ENCODE measurements around the gene MMP28. TPM values are rescaled to one million over a fixed set of nuclear protein-coding genes. Genes with fewer than 3 reads are reported as not detected.

Gene MMP28
- total and polyA plus RNA-seq, 5 donors = 4.6 to 9.2 (median 5.7) TPM

DNA sequence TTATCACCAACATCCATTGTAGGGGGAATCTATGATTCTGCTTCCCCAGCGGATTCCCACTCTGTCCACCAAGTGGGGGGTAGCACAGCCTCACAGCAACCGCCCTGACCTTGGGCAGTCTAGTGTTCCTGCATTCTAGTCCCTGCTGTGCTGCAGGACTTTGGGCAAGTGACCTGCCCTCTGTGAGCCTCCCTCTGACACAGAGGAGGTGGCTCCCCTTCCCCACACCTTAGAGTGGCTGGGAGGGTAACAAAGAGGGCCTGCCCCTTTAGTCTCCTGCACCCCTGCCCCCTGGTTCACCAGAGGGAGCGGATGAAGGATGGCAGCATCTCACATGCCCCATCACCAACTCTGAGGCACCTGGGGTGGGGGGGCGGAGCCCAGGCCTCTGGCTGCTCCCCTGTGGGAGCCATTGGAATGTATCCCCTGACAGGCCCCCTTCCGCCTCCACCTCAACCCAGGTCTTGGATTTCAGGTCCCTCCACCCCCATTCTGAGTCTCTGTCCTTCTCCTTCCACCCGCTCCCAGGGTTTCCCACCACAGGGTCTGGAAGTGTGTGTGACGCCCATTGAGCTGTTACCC is 52.5 kb downstream of the MMP28 start:
- Histone ChIP-seq H3K9me3 (ENCODE audit: control insufficient read depth, low read length) (no peaks in the 10 kb centered on the region), H3K27ac (ENCODE audit: low read length) (no peak overlapping the region), H3K27me3 (ENCODE audit: control insufficient read depth, insufficient read depth) (no peaks in the 10 kb centered on the region), H3K4me3 (ENCODE audit: low read length) (no peak overlapping the region), H3K4me1 (ENCODE audit: control insufficient read depth, insufficient read depth, low read length) (no peaks in the 10 kb centered on the region)
- intact Hi-C loops (cut with DNase I) = loop anchor here in 2 of 4 donors (10.0 kb wide), 2 partner anchors 78 to 428 kb away; no protein-coding TSS in a partner anchor
- no peak for ATAC-seq
- DNase-seq = no peak
- 70% methylated on average over 7 of the region's 7 CpGs for WGBS

DNA sequence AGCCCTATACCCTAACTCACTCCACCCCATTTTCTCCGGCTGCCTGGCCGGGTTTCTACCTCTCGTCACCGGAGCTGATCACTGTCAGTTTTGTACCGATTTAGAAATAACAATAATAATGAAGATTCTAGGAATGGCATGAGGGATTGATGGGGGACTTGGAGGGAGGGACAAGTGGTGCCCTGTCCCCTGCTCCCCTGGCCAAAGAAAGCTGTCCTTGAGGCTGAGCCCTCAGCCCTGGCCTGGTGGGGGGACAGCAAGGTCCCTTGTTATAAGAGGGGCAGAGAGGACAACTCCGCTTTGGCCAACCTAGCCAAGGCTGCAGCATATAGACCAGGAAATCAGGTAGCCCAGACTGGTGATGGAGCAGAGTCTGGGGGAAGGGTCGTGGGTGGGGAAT is 52.9 kb downstream of the MMP28 start:
- ATAC-seq = no peak

DNA sequence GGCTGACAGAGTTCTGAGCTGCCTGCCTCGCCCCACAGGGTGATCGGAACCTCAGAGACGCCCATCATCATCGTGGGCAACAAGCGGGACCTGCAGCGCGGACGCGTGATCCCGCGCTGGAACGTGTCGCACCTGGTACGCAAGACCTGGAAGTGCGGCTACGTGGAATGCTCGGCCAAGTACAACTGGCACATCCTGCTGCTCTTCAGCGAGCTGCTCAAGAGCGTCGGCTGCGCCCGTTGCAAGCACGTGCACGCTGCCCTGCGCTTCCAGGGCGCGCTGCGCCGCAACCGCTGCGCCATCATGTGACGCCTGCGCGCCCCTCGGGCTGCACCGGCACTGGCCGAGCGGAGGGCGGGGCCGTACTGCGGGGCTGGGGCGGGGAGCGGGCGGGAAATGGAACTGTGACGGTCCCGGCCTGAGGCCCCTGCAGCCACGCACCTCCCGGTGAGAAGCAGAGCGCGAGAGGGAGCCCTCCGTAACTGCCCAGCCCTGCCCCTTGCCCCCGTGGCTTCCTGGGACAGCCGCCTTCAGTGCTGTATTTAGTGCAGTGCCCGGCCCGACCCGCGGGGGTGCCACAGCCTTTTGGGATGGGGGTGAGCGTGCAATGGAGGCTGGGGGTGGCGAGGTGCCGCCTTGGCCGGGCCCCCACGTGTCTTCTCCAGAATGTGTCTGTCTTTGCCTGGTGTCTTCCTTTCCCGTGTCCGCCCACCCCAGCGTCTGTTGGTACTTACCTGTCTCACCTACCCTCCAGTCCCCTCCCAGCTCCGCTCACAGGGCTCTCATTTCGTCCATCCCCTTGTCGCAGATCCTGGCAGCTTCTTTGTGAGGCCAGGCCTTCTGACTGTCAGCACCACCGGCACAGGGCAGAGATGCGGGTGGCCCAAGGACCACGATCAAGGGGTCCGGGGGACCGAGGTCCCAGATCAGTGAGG is 54.2 kb downstream of the MMP28 start:
- H3K4me3 ChIP-seq (ENCODE audit: low read length) = no peak overlapping the region
- no peak for DNase-seq
- H3K4me1 ChIP-seq (ENCODE audit: control insufficient read depth, insufficient read depth, low read length) = no peaks in the 10 kb centered on the region
- ATAC-seq = peak; percentile 40 to 45
- 15% methylated on average over 73 of the region's 73 CpGs for WGBS
- H3K9me3 ChIP-seq (ENCODE audit: control insufficient read depth, low read length) = no peaks in the 10 kb centered on the region
- no peaks in the 10 kb centered on the region for H3K27me3 ChIP-seq (ENCODE audit: control insufficient read depth, insufficient read depth)
- intact Hi-C loops (cut with DNase I) = loop anchor here in 2 of 4 donors (10.0 kb wide), 2 partner anchors 76 to 426 kb away; no protein-coding TSS in a partner anchor
- H3K27ac ChIP-seq (ENCODE audit: low read length) = no peak overlapping the region

More for the DNA sequence above, 52.9 kb downstream of the MMP28 start:
- intact Hi-C loops (cut with DNase I) = loop anchor here in 2 of 4 donors (10.0 kb wide), 2 partner anchors 78 to 428 kb away; no protein-coding TSS in a partner anchor
- Histone ChIP-seq H3K4me3 (ENCODE audit: low read length) (no peak overlapping the region), H3K27me3 (ENCODE audit: control insufficient read depth, insufficient read depth) (no peaks in the 10 kb centered on the region), H3K4me1 (ENCODE audit: control insufficient read depth, insufficient read depth, low read length) (no peaks in the 10 kb centered on the region), H3K27ac (ENCODE audit: low read length) (no peak overlapping the region), H3K9me3 (ENCODE audit: control insufficient read depth, low read length) (no peaks in the 10 kb centered on the region)
- WGBS = 74% methylated on average over 7 of the region's 7 CpGs
- no peak for DNase-seq

DNA sequence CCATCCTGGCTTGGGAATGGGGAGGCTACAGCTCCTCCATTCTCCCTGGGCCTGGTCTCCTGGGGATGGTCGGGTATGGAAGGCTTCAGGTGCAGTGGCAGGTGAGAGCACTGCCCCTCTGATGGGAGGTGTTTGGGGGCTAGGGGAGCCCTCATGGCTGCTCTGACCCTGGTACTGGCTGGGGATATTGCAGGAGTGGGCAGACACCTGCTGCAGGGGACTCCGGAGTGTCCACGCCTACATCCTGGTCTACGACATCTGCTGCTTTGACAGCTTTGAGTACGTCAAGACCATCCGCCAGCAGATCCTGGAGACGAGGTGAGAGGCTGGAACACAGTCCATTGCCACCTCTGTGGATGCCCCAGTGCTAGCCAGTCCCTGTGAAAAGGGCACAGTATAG is 55.2 kb downstream of the MMP28 start:
- DNase-seq (no peak), ATAC-seq (no peak)
- Histone ChIP-seq H3K9me3 (ENCODE audit: control insufficient read depth, low read length) (no peaks in the 10 kb centered on the region), H3K27me3 (ENCODE audit: control insufficient read depth, insufficient read depth) (no peaks in the 10 kb centered on the region), H3K27ac (ENCODE audit: low read length) (no peak overlapping the region), H3K4me3 (ENCODE audit: low read length) (no peak overlapping the region), H3K4me1 (ENCODE audit: control insufficient read depth, insufficient read depth, low read length) (no peaks in the 10 kb centered on the region)
- 89% methylated on average over 7 of the region's 7 CpGs for WGBS
- intact Hi-C loops (cut with DNase I) = loop anchor here in 2 of 4 donors (10.0 kb wide), 2 partner anchors 75 to 425 kb away; no protein-coding TSS in a partner anchor

DNA sequence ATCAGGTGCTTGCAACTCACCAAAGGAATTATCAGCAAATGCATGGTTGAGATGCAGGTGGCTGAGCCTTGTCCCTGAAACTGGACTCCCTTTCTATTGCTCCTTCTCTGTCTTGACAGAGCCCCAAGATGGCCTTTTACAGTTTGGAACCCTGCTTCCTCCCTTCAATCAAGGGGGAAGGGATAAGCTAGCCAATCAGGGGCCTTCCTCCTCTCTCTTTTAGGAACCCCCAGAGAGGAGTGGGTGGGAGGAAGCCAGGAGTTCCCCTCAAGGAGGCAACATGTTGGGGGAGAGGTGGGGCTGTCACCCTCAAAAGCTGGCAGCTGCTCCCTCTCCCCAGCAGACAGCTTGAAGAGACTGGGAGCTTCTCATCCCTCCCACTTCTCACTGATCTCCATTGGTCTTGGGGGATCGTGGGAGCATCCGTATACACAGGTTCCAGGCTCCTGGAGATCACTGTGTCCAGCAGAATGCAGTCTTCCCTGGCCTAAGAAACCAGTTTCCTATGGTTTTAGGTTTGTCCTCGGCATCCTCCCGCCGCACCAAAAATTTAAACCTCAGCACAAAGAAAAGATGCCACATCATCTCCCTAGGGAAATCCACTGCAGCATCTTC is 56.8 kb downstream of the MMP28 start:
- Histone ChIP-seq H3K9me3 (ENCODE audit: control insufficient read depth, low read length) (no peaks in the 10 kb centered on the region), H3K4me1 (ENCODE audit: control insufficient read depth, insufficient read depth, low read length) (no peaks in the 10 kb centered on the region), H3K4me3 (ENCODE audit: low read length) (no peak overlapping the region), H3K27ac (ENCODE audit: low read length) (no peak overlapping the region), H3K27me3 (ENCODE audit: control insufficient read depth, insufficient read depth) (no peaks in the 10 kb centered on the region)
- intact Hi-C loops (cut with DNase I) = no loop called here
- no peak for ATAC-seq
- 84% methylated on average over 5 of the region's 5 CpGs for WGBS
- DNase-seq = no peak

DNA sequence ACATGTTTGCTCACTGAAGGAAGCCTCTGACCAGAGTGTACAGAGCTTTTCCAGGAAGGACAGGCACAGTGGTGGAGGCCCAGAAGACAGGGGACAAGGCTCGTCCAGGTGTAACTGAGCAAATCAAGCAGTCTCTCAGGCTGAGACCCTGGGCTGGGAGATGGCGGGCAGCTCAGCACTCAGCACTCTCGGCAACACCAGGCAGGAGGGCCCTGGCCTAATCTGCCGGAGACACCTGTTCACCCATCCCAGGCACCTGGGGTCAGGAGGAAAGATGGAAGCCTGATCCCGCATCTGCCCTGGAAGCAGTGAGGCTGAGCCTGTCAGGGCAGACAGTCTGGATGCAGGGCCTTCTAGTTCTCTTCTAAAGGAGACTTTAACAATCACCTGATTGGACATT is 59.2 kb downstream of the MMP28 start:
- ATAC-seq (no peak), DNase-seq (no peak)
- H3K4me3 ChIP-seq (ENCODE audit: low read length) = no peak overlapping the region
- H3K9me3 ChIP-seq (ENCODE audit: control insufficient read depth, low read length) = no peaks in the 10 kb centered on the region
- 91% methylated on average over 5 of the region's 5 CpGs for WGBS
- H3K4me1 ChIP-seq (ENCODE audit: control insufficient read depth, insufficient read depth, low read length) = peaks cover under 1% of the 10 kb centered on the region
- no peaks in the 10 kb centered on the region for H3K27me3 ChIP-seq (ENCODE audit: control insufficient read depth, insufficient read depth)
- no peak overlapping the region for H3K27ac ChIP-seq (ENCODE audit: low read length)
- intact Hi-C loops (cut with DNase I) = no loop called here

DNA sequence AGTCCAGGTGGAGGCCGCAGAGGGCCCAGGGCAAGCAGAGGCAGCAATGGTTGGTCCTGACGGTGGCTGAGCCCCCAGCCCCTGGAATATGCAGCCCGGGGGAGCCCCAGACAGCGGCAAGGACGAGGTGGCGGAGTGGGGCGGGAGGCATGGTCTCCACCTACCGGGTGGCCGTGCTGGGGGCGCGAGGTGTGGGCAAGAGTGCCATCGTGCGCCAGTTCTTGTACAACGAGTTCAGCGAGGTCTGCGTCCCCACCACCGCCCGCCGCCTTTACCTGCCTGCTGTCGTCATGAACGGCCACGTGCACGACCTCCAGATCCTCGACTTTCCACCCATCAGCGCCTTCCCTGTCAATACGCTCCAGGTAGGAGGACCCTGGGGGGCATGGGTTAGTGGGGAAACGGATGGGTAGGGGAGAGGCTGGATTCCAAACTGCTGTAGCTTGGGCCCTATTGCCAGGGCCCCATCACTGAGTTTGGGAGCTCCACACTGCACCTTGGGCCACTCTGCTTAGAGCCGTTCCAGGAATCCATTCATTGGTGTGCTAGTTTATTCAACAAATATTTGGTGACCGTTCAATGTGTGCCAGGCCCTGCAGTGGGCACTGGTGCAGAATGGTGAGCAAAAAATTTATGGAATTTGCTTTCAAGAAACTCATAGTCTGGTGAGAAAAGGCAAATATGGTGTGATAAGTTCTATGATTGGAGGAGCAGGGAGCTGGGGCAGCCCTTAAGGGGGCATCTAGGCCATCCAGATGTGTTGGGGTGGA is 60.2 kb downstream of the MMP28 start:
- Histone ChIP-seq H3K9me3 (ENCODE audit: control insufficient read depth, low read length) (no peaks in the 10 kb centered on the region), H3K4me3 (ENCODE audit: low read length) (no peak overlapping the region), H3K4me1 (ENCODE audit: control insufficient read depth, insufficient read depth, low read length) (peaks cover 3% of the 10 kb centered on the region), H3K27me3 (ENCODE audit: control insufficient read depth, insufficient read depth) (no peaks in the 10 kb centered on the region), H3K27ac (ENCODE audit: low read length) (no peak overlapping the region)
- WGBS = 83% methylated on average over 29 of the region's 29 CpGs
- DNase-seq (peak in 1 of 3 donors; percentile 50), ATAC-seq (no peak)
- intact Hi-C loops (cut with DNase I) = no loop called here

DNA sequence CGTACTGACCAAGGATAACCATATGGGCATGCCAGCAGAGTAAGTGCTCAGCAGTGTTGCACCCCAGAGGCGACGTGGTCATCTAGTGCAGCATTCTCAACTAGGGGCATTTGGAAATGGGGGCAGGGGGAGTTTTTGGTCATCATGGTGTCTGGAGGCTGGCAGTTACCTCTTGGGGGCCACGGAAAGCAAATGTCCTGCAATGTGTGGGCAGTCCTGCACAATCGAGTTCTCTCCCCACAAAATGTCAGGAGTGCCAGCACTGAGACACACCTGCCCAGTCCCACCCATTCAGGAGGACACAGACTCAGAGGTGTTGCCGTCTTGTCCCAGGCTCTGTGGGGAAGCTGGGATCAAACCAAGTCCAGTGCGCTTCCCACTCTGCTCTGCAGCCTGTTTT is 61.0 kb downstream of the MMP28 start:
- intact Hi-C loops (cut with DNase I) = no loop called here

DNA sequence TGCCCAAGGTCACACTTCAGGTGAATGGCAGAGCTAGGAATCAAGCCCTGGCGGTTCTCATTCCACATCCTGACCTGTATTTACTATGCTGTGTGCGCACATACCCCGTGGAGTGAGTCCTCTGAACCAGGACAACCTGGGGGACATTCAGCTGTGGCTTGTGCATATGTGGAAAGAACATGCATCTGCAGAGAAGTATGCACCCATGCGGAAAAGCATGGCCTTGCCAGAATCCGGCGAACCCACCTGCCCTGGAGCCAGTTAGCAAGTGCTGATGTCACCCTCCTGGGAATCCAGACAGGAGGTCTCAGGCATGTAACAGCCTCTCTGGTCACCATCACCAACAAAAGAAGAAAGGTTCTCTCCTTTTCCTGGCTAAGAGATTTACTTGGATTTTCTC is 62.1 kb downstream of the MMP28 start:
- H3K27ac ChIP-seq (ENCODE audit: low read length) = no peak overlapping the region
- ATAC-seq (no peak), DNase-seq (no peak)
- H3K4me3 ChIP-seq (ENCODE audit: low read length) = no peak overlapping the region
- no peaks in the 10 kb centered on the region for H3K27me3 ChIP-seq (ENCODE audit: control insufficient read depth, insufficient read depth)
- peaks cover 3% of the 10 kb centered on the region for H3K4me1 ChIP-seq (ENCODE audit: control insufficient read depth, insufficient read depth, low read length)
- no peaks in the 10 kb centered on the region for H3K9me3 ChIP-seq (ENCODE audit: control insufficient read depth, low read length)
- 91% methylated on average over 6 of the region's 6 CpGs for WGBS
- intact Hi-C loops (cut with DNase I) = no loop called here

More for the DNA sequence above, 61.0 kb downstream of the MMP28 start:
- peaks cover 3% of the 10 kb centered on the region for H3K4me1 ChIP-seq (ENCODE audit: control insufficient read depth, insufficient read depth, low read length)
- no peak overlapping the region for H3K4me3 ChIP-seq (ENCODE audit: low read length)
- no peaks in the 10 kb centered on the region for H3K9me3 ChIP-seq (ENCODE audit: control insufficient read depth, low read length)
- no peak for DNase-seq
- WGBS = 88% methylated on average over 7 of the region's 7 CpGs
- H3K27me3 ChIP-seq (ENCODE audit: control insufficient read depth, insufficient read depth) = no peaks in the 10 kb centered on the region
- ATAC-seq = no peak
- no peak overlapping the region for H3K27ac ChIP-seq (ENCODE audit: low read length)

DNA sequence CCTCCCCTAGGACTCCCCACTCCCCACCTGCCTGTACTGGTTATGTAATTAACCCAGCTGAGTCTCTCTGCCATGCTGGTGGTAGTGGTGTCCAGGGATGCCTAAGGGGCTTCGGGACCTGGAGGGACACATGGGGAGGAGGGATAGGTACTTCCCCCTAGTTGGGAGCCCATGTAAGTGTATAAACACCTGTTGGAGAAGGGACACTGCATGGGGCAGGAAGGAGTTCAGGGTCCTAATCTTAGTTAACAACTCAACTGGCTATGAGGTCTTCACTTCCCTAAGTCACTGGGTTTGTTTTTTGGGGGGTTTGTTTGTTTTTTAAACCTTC is 62.7 kb downstream of the MMP28 start:
- ATAC-seq = no peak
- Histone ChIP-seq H3K4me1 (ENCODE audit: control insufficient read depth, insufficient read depth, low read length) (peaks cover 3% of the 10 kb centered on the region), H3K4me3 (ENCODE audit: low read length) (no peak overlapping the region), H3K9me3 (ENCODE audit: control insufficient read depth, low read length) (no peaks in the 10 kb centered on the region), H3K27me3 (ENCODE audit: control insufficient read depth, insufficient read depth) (no peaks in the 10 kb centered on the region), H3K27ac (ENCODE audit: low read length) (no peak overlapping the region)
- intact Hi-C loops (cut with DNase I) = no loop called here
- no peak for DNase-seq
- WGBS = 60% methylated on average over 1 of the region's 1 CpG

All from right cardiac atrium (tissue), 5 donors.